OCI-LY7 (cell line): ENCODE data around the gene PIK3R3. TPM values are rescaled to one million over a fixed set of nuclear protein-coding genes. Genes with fewer than 3 reads are reported as not detected.

Experiments
- BruUV-seq: library from RNA; stranded (reverse); fragments of 400-500 nt; replicated peaks from 2 replicates; lab custom pipeline; 2021; lab: Mats Ljungman, UMichigan
- CTCF ChIA-PET: fragments of 300-600 bp; sonication (Branson Sonifier 250); formaldehyde crosslinking; loops from one replicate; lab custom pipeline; 2022; ENCODE audit warnings: antibody characterized with exemption; ENCODE audit not compliant: unreplicated experiment; lab: Charles Lee
- POLR2A ChIA-PET: fragments of 300-600 bp; sonication (Branson Sonifier 250); formaldehyde crosslinking; loops from one replicate; lab custom pipeline; 2022; ENCODE audit warnings: antibody characterized with exemption; lab: Charles Lee
- DNase-seq: peaks from one replicate; pipeline ENCODE4 v3.0.0-alpha.2; 2015; ENCODE audit warnings: low spot score
- H2AFZ ChIP-seq: fragments of 200-600 bp; sonication (generic), shearing (Covaris generic); 2 replicates; pipeline ENCODE4 v1.6.1; 2014; ENCODE audit warnings: mild to moderate bottlenecking, antibody characterized with exemption, low read length, moderate library complexity
- H3K27ac ChIP-seq: fragments of 200-600 bp; sonication (generic); 2 replicates; pipeline ENCODE4 v1.5.1; 2014; ENCODE audit warnings: mixed run types, low read depth, mild to moderate bottlenecking, moderate library complexity, low read length, inconsistent platforms; ENCODE audit not compliant: poor library complexity, severe bottlenecking
- H3K36me3 ChIP-seq: fragments of 200-600 bp; sonication (generic); 2 replicates; pipeline ENCODE4 v1.6.1; 2014; ENCODE audit warnings: mild to moderate bottlenecking, antibody characterized with exemption, low read length, moderate library complexity, mixed read lengths; ENCODE audit not compliant: insufficient read depth
- H3K4me1 ChIP-seq: fragments of 200-600 bp; sonication (generic); 2 replicates; pipeline ENCODE4 v1.5.1; 2014; ENCODE audit warnings: mild to moderate bottlenecking, low read length; ENCODE audit not compliant: insufficient read depth, poor library complexity, severe bottlenecking
- H3K4me2 ChIP-seq: fragments of 200-600 bp; sonication (generic); 2 replicates; pipeline ENCODE4 v1.6.1; 2014; ENCODE audit warnings: mild to moderate bottlenecking, low read length
- H3K4me3 ChIP-seq: fragments of 200-600 bp; sonication (generic); 2 replicates; pipeline ENCODE4 v1.5.1; 2014; ENCODE audit warnings: mild to moderate bottlenecking, low read depth, low read length; ENCODE audit not compliant: poor library complexity, severe bottlenecking
- H3K79me2 ChIP-seq: fragments of 200-600 bp; sonication (generic); 2 replicates; pipeline ENCODE4 v1.6.1; 2016; ENCODE audit warnings: low read depth, mild to moderate bottlenecking, low read length, moderate library complexity, mixed read lengths; ENCODE audit not compliant: insufficient read depth
- H3K9me2 ChIP-seq: fragments of 200-600 bp; sonication (generic); 2 replicates; pipeline ENCODE4 v1.6.1; 2016; ENCODE audit warnings: mild to moderate bottlenecking, low read length, mixed read lengths; ENCODE audit not compliant: insufficient read depth
- H3K9me3 ChIP-seq: fragments of 200-600 bp; sonication (generic); 2 replicates; pipeline ENCODE4 v1.6.1; 2014; ENCODE audit warnings: mild to moderate bottlenecking, mixed run types, low read length, mixed read lengths
- H4K20me1 ChIP-seq: fragments of 200-600 bp; sonication (generic); 2 replicates; pipeline ENCODE4 v1.6.1; 2014; ENCODE audit warnings: mild to moderate bottlenecking, antibody characterized with exemption, low read length, moderate library complexity, mixed read lengths; ENCODE audit not compliant: insufficient read depth
- EZH2phosphoT487 ChIP-seq: fragments of 200-600 bp; sonication (generic); IDR thresholded peaks from 2 replicates; pipeline ENCODE4 v1.6.1; 2018; ENCODE audit warnings: low read depth, borderline replicate concordance, mild to moderate bottlenecking, mixed run types, antibody characterized with exemption, low read length, moderate library complexity, mixed read lengths
- intact Hi-C: fragments of 100-400 bp; cut with micrococcal nuclease; formaldehyde crosslinking; loops from one replicate; pipeline ENCODE4 v1.10.0; 2022; ENCODE audit not compliant: unreplicated experiment
- total RNA-seq, 2 experiments: library from RNA; depleted of rRNA in 1 of 2; stranded (reverse); fragments of >200 nt in 1 of 2; shearing (Covaris generic) in 1 of 2; gene quantifications; 2 replicates each; pipeline ENCODE4 v1.2.3, GENCODE V29; 2014 to 2022
- TF ChIP-seq, protein P1 (sequence below): fragments of 200-600 bp; sonication (generic); conservative IDR thresholded peaks from 2 replicates; pipeline ENCODE4 v1.5.1; 2014; ENCODE audit warnings: mild to moderate bottlenecking, antibody characterized with exemption, low read length, moderate library complexity, mixed read lengths

PIK3R3 gene
- total RNA-seq, 2 experiments from 2014 or later, result 12.7 to 27.0 TPM

DNA sequence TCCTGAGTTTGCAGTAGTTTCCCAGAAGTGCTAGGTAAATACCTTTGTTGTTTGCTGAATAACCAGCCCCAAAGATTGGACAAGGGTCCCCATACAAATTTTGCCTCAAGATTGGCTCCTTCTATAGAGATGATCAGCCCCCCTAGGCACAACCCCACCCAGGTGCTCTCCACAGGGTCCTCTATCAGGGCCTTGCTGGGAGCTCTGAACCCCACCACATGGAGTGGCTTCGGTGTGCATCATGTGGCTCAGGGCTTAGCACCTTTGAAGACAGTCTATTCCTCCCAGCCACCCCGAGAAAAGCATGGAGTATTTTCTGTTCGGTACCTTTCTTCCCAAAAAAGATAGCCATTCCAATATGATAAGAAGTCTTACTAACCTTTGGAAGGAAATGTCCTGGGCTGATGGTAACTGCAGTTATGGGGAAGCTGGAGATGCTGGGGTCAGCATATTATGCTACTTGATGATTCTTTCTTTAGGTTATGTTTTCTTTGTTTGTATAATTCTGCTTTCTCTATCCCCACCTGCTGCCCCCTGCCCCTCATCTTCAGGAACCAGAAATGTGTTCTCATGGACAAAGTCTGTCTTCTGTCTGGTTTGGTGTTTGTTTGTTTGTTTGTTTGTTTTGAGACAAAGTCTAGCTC lies 37.5 kb upstream of the PIK3R3 start:
- Histone ChIP-seq H3K4me1 (peaks cover 59% of the 10 kb centered on the region), H2AFZ (no peak overlapping the region), H3K36me3 (no peaks in the 10 kb centered on the region), H3K9me3 (no peaks in the 10 kb centered on the region), H3K79me2 (no peaks in the 10 kb centered on the region), H3K27ac (no peak overlapping the region), H3K4me3 (no peak overlapping the region), H3K9me2 (no peaks in the 10 kb centered on the region), H3K4me2 (no peak overlapping the region), H4K20me1 (no peaks in the 10 kb centered on the region)
- BruUV-seq, result no TSS peak
- DNase-seq, result no peak
- intact Hi-C loops, result no loop called here
- CTCF ChIA-PET, result no interaction called here
- POLR2A ChIA-PET, result interaction anchor here (1.2 to 2.7 kb wide), 2 partner anchors 36 to 126 kb away, joined by 3 to 7 read pairs; no protein-coding TSS in a partner anchor
- TF ChIP-seq, protein P1, sequence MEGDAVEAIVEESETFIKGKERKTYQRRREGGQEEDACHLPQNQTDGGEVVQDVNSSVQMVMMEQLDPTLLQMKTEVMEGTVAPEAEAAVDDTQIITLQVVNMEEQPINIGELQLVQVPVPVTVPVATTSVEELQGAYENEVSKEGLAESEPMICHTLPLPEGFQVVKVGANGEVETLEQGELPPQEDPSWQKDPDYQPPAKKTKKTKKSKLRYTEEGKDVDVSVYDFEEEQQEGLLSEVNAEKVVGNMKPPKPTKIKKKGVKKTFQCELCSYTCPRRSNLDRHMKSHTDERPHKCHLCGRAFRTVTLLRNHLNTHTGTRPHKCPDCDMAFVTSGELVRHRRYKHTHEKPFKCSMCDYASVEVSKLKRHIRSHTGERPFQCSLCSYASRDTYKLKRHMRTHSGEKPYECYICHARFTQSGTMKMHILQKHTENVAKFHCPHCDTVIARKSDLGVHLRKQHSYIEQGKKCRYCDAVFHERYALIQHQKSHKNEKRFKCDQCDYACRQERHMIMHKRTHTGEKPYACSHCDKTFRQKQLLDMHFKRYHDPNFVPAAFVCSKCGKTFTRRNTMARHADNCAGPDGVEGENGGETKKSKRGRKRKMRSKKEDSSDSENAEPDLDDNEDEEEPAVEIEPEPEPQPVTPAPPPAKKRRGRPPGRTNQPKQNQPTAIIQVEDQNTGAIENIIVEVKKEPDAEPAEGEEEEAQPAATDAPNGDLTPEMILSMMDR, result no peak
- no peak for TF ChIP-seq EZH2phosphoT487

DNA sequence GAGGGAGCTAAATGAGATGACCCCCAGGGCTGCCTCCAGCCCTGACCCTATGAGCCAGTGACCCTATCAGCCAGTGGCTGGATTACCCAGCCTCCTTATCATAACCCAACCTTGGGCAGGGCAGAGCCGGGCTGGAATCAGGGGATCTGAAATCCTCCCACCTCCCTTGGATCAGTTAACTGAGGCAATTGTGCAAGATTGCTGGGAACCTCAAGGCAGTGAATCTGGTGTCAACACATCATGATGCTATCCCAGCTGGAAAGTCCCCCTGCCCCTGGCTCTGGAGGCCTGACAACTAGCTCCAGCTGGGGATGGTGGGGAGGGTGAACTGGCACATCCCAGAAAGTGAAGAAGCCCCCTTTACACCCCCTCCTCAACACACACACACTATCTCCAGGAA lies 36.0 kb upstream of the PIK3R3 start:
- no peaks in the 10 kb centered on the region for H3K36me3 ChIP-seq
- no peaks in the 10 kb centered on the region for H3K9me2 ChIP-seq
- no peak overlapping the region for H3K27ac ChIP-seq
- CTCF ChIA-PET, result no interaction called here
- intact Hi-C loops, result no loop called here
- no peaks in the 10 kb centered on the region for H3K9me3 ChIP-seq
- POLR2A ChIA-PET, result interaction anchor here (2.7 kb wide), 1 partner anchor 35 kb away, joined by 7 read pairs; no protein-coding TSS in a partner anchor
- H3K4me2 ChIP-seq, result no peak overlapping the region
- no peak for DNase-seq
- H3K4me1 ChIP-seq, result peaks cover 48% of the 10 kb centered on the region
- BruUV-seq, result no TSS peak
- no peak overlapping the region for H2AFZ ChIP-seq
- H4K20me1 ChIP-seq, result no peaks in the 10 kb centered on the region
- TF ChIP-seq, protein P1, result no peak
- H3K4me3 ChIP-seq, result no peak overlapping the region
- H3K79me2 ChIP-seq, result no peaks in the 10 kb centered on the region
